GM18498 (cell line): Measurements from ENCODE around the gene CNOT3.

Experiments
- ATAC-seq: cut with Tn5 transposase; IDR thresholded peaks from one replicate; pipeline ENCODE4 v1.9.1; 2021; ENCODE audit warnings: mild to moderate bottlenecking, moderate library complexity; ENCODE audit not compliant: unreplicated experiment

The CNOT3 gene

DNA sequence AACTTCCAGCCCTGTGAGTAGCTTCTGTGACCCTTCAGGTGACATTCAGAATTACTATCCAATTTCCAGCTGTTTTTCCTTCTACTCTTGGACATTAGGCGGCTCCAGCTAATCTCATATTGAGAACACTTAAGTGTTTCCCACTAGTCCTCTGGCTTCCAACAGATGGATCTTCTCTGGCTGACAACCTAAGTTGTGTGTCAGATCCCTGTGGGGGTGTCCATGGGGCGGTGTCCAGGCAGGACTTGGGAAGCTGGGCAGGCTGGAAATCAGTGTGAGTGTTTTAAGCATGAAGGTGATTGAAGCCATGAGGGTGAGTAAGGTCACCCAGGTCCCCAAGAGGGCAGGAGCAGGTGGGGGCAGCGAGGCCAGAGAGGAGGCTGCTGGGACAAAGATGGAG lies 10.1 kb downstream of the CNOT3 start:
- ATAC-seq = no peak

GRCh38 chr19:54148158-54148557 lies 10.6 kb downstream of the CNOT3 start:
- ATAC-seq = no peak

DNA sequence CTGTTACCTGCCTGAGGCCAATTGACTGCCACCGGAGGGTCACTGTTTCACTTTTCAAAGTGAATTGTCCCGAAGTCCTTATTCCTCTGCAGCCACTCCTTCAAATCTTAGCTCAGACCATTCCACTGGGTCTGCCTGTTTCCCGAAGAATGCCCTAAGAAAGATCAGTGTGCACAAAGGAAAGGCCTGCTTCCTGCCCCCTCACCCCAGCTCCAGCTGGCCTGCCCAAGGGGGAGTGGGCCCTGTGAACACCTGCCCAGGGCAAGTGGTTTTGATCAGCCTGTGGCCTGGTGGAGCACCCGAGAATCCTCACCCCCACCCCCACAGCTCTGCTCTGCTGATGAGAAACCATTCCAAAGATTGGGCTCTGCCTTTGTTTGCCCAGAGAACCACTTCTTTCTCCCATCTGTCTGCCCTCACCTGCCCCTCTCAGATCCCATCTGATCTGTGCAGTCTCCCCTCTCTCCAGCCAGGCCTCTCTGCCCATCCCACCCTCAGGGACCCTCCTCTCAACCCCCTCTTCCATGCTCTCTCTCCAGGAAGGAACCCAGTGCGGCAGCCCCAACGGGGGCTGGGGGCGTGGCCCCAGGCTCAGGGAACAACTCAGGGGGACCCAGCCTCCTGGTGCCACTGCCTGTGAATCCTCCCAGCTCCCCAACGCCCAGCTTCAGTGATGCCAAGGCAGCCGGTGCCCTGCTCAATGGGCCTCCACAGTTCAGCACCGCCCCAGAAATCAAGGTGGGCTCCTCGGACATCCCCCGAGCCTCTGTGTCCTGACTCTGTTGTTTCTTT lies 11.7 kb downstream of the CNOT3 start:
- ATAC-seq = no peak

GRCh38 chr19:54151362-54152035 lies 13.9 kb downstream of the CNOT3 start:
- no peak for ATAC-seq

DNA sequence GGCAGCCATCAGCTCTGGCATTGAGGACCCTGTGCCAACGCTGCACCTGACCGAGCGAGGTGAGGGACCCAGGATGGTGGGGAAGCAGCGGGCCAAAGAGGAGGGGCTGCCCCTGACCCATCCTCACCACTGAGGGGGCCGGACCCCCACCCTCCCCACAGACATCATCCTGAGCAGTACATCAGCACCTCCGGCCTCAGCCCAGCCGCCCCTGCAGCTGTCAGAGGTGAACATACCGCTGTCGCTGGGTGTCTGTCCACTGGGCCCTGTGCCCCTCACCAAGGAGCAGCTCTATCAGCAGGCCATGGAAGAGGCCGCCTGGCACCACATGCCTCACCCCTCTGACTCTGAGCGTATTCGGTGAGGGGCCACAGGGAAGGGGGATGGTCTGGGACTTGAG lies 14.7 kb downstream of the CNOT3 start:
- no peak for ATAC-seq

- no peak for ATAC-seq
Measured at GRCh38 chr19:54152878-54153524, 15.4 kb downstream of the CNOT3 start.

DNA sequence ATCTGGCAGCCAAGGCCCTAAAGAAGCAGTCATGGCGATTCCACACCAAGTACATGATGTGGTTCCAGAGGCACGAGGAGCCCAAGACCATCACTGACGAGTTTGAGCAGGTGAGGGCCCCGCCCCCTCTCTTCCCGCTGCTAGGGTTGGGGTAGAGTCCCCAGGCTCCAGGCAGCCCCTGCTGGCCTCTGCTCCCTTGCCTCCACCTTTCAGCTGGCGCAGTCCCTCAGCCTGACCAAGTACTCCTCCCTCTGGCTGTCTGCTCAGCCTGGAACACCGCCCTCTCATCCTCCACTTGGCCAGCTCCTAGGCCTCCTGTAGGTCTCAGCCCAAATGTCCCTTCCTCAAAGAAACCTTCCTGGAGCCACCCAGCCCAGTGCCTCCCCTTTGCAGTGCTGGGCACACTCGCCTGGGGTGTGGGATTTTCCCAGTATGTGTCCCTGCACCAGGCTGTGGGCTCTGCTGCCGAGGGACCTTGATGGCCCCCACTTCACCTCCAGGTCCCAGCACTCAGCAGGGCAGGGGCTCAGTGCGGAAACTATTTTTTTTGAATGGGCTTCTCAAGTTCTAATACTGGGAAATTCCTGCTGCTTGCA lies 16.3 kb downstream of the CNOT3 start:
- ATAC-seq = no peak

GRCh38 chr19:54154603-54155345 lies 17.2 kb downstream of the CNOT3 start:
- ATAC-seq = no peak

- ATAC-seq = no peak
Measured at GRCh38 chr19:54155694-54156093, 18.1 kb downstream of the CNOT3 start.

- no peak for ATAC-seq
Measured at GRCh38 chr19:54156490-54156889, 18.9 kb downstream of the CNOT3 start.

- no peak for ATAC-seq
Measured at GRCh38 chr19:54156953-54157352, 19.4 kb downstream of the CNOT3 start.

GRCh38 chr19:54158812-54159351 lies 21.3 kb downstream of the CNOT3 start:
- no peak for ATAC-seq

DNA sequence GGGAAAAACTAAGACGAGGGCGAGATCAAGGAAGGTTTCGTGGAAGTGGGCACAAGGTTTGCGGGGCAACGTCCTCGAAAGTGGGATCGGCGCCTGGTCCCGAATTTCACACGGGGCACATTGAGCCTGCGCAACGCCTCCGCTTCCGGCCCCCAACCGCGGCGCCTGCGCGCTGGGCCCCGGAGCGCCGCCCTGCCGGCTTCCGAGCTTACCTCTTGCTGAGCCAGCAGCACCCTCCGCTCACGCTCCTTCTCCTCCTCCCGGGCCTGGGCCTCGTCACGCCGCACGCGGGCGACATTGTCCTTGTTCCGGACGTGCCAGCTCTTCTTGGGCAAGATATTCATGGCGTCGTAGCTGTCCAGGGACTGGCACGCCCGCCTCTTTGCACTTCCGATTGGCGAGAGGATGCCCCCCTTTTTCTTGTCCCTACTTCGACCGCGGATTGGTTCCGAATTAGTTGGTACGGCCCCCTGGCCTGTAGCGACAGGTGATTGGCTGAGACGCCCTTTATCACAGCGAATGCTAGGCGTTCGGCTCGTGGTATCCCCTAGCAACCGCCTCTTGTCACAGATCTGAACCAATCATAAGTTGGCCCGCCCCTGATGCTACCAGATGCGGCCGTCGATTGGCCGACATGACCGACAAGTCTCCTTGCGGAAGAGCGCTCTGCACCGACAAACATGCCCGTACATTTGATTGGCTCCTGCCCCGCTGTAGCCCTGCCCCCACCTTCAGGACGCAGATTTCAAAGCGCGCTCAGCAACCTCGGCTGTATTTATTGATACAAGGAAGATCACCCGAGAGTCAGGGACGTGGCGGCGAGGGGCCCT lies 22.0 kb downstream of the CNOT3 start, which contains the start of gene LENG1:
Gene LENG1 (minus strand): TSS at position 370 of the 830 bp plus-strand sequence. CDS start 26 bp downstream, at position 344.
- peak; percentile 93 for ATAC-seq

DNA sequence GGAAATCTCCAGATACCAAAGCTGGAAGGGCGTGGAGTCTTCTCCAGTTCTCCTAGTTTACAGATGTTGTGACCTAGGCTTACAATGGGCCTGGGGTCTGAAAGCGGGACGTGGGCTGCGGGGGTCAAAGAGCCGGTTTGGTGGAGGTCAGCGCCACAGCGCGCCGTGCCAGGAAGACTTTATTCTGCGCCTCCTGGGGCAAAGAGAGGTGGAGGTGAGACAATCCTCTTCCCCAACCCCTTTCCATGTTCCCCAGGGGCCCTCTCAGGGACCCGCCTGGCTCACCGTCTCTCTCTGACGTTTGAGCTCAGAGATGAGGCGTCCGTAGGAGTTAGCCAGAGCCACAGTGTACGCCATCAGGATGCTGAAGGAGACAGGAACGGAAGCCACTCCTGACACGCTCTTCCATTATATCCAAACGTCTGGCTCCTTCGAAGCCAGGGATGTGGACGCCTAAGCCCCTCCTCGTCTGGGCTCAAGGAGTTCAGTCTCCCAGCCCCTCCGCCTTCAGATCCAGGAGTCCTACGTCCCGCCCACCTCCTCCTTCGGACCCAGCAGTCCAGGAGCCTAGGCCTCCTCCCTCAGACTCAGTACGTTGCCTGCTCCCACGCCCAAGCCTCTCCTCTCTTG lies 22.7 kb downstream of the CNOT3 start:
- peak; percentile 4 for ATAC-seq

GRCh38 chr19:54160854-54161253 lies 23.3 kb downstream of the CNOT3 start:
- ATAC-seq = no peak

DNA sequence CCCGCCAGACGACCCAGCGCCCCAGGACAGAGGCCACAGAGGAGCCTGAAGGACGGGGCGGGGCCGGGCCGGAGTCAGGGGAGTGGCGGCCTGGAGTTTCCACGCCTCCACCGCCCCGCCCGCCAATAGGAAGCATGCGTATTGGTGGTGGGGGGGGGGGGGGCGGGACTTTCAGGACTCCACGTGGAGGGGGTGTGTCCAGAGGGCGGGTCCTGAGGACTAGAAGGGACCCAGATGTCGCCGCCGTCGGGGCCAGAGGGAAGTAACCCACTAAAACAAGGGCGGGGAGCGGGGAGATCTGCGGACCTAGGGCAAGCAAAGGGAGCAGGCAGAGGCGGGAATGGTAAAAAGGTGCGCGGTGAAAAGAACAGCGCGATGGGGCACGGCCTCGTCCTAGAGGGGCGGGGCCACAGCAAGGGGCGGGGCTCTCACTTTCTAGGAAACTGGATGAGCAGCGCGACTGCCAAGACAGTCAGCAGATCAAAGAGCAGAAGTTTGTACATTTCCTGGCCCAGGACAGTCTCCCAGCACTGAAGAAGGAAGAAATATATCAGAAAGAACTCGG lies 24.8 kb downstream of the CNOT3 start:
- ATAC-seq = no peak

GRCh38 chr19:54162884-54163283 lies 25.3 kb downstream of the CNOT3 start:
- no peak for ATAC-seq

DNA sequence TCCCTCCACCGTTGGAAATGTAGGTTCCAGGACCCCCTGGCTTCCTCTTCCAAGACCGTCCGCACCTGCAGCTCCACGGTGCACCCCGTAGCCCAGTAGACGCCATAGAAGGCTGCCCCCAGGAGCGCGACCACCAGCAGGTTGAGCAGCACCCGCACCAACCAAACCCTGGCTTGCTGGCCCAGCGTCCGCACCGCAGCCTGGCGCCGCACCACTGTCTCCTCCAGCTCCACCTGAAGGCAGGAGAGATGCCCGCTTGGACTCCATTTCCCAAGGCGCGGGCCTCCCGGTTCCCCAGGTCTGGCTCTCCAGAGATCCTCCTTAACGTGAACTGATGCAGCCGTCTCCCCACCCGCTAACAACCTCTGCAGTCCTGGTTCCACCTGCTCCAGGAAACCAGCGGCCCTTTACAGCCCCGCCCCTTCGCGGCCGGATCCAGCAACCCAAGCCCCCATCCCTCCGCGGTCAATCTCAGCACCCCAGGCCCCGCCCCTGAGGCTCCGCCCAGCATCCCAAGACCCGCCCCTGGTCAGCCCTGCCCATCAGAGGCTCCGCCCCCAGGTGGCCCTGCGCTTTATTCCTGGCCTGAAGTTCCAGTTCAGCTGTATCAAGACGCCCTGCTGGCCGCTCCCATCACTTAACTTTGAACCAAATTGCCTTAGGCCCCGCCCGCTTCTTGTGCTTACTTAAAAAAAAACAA lies 27.0 kb downstream of the CNOT3 start:
- ATAC-seq = no peak
